CD14-positive monocyte (primary cell): Measurements from ENCODE around the gene C4orf33. TPM values are rescaled to one million over a fixed set of nuclear protein-coding genes. Genes with fewer than 3 reads are reported as not detected.
A peak's percentile ranks its signal among the peaks of the same experiment; 100 is the strongest.

Source experiments
- DNase-seq, 3 donors: peaks; one replicate each; pipeline ENCODE4 v3.0.0-alpha.2; 2011 to 2022
- H2AFZ ChIP-seq: 2 replicates; pipeline ENCODE4 v1.6.0; 2012; ENCODE audit warnings: mild to moderate bottlenecking, low read depth, low read length, inconsistent platforms; ENCODE audit not compliant: insufficient read depth, poor library complexity, severe bottlenecking
- H3K27ac ChIP-seq, 2 donors: 1 replicate in 1 of 2; 2 replicates in 1 of 2; pipeline ENCODE4 v1.5.1; 2012 to 2013; ENCODE audit warnings: low read length in 2 of 2, control low read depth in 1 of 2, inconsistent platforms in 1 of 2, low read depth in 1 of 2, mild to moderate bottlenecking in 1 of 2
- H3K27me3 ChIP-seq, 2 donors: one replicate each; pipeline versions ENCODE4 v1.6.0 to v1.6.1; 2011 to 2013; ENCODE audit warnings: low read length in 2 of 2; ENCODE audit not compliant: control insufficient read depth in 2 of 2, insufficient read depth in 2 of 2
- H3K36me3 ChIP-seq, 2 donors: replicated peaks in 1 of 2; 1 replicate in 1 of 2; 2 replicates in 1 of 2; pipeline versions ENCODE4 v1.5.1 to v1.6.1; 2012 to 2013; ENCODE audit warnings: low read length in 2 of 2, control low read depth in 1 of 2, inconsistent platforms in 1 of 2, mild to moderate bottlenecking in 1 of 2; ENCODE audit not compliant: insufficient read depth in 2 of 2, control insufficient read depth in 1 of 2
- H3K4me1 ChIP-seq, 2 donors: 1 replicate in 1 of 2; 2 replicates in 1 of 2; pipeline versions ENCODE4 v1.5.1 to v1.6.1; 2012 to 2013; ENCODE audit warnings: low read length in 2 of 2, control low read depth in 1 of 2, inconsistent platforms in 1 of 2, mild to moderate bottlenecking in 1 of 2, moderate library complexity in 1 of 2; ENCODE audit not compliant: insufficient read depth in 2 of 2, control insufficient read depth in 1 of 2
- H3K4me2 ChIP-seq: replicated peaks from 2 replicates; pipeline ENCODE3; 2012; ENCODE audit warnings: low read length, moderate library complexity, mild to moderate bottlenecking; ENCODE audit not compliant: poor library complexity, severe bottlenecking; ENCODE audit errors: extremely low read depth
- H3K4me3 ChIP-seq, 3 experiments: fragments of 200-600 bp in 1 of 3; sonication (generic) in 1 of 3; replicated peaks in 1 of 3; 1 replicate in 2 of 3; 2 replicates in 1 of 3; pipeline ENCODE4 v1.5.1; 2011 to 2013; ENCODE audit warnings: low read length in 3 of 3, mild to moderate bottlenecking in 3 of 3, control low read depth in 2 of 3, low read depth in 2 of 3, inconsistent platforms in 1 of 3, moderate library complexity in 1 of 3
- H3K79me2 ChIP-seq: 2 replicates; pipeline ENCODE4 v1.6.0; 2012; ENCODE audit warnings: mild to moderate bottlenecking, control low read depth, inconsistent platforms, low read length, moderate library complexity; ENCODE audit not compliant: insufficient read depth
- H3K9ac ChIP-seq: 2 replicates; pipeline ENCODE4 v1.6.0; 2017; ENCODE audit warnings: low read length, mild to moderate bottlenecking; ENCODE audit not compliant: insufficient read depth, poor library complexity, severe bottlenecking
- H3K9me3 ChIP-seq, 2 donors: replicated peaks in 1 of 2; 1 replicate in 1 of 2; 2 replicates in 1 of 2; pipeline versions ENCODE4 v1.5.1 to v1.6.1; 2012 to 2013; ENCODE audit warnings: low read length in 2 of 2, control low read depth in 1 of 2; ENCODE audit not compliant: control insufficient read depth in 1 of 2, insufficient read depth in 1 of 2
- H4K20me1 ChIP-seq: 2 replicates; pipeline ENCODE4 v1.6.0; 2012; ENCODE audit warnings: mild to moderate bottlenecking, low read length, control low read depth, moderate library complexity; ENCODE audit not compliant: insufficient read depth
- H3K27ac Mint-ChIP-seq, 7 donors: one replicate each; pipeline ENCODE4 v1.8.0; 2020; ENCODE audit warnings: mild to moderate bottlenecking in 7 of 7, mixed read lengths in 7 of 7, moderate library complexity in 6 of 7, inconsistent platforms in 2 of 7
- H3K27me3 Mint-ChIP-seq, 3 donors: one replicate each; pipeline ENCODE4 v1.8.0; 2021 to 2022; ENCODE audit warnings: low read depth in 3 of 3, mild to moderate bottlenecking in 3 of 3, mixed read lengths in 3 of 3, moderate library complexity in 3 of 3, inconsistent platforms in 1 of 3
- H3K36me3 Mint-ChIP-seq, 2 donors: one replicate each; pipeline ENCODE4 v1.8.0; 2020; ENCODE audit warnings: mixed read lengths in 2 of 2, inconsistent platforms in 1 of 2, mild to moderate bottlenecking in 1 of 2
- H3K4me1 Mint-ChIP-seq: one replicate; pipeline ENCODE4 v1.8.0; 2020; ENCODE audit warnings: mild to moderate bottlenecking, mixed read lengths
- H3K4me3 Mint-ChIP-seq, 2 donors: one replicate each; pipeline ENCODE4 v1.8.0; 2020; ENCODE audit warnings: mild to moderate bottlenecking in 2 of 2, mixed read lengths in 2 of 2, moderate library complexity in 1 of 2
- H3K9me3 Mint-ChIP-seq, 7 donors: one replicate each; pipeline ENCODE4 v1.8.0; 2020 to 2022; ENCODE audit warnings: mixed read lengths in 7 of 7, mild to moderate bottlenecking in 6 of 7, moderate library complexity in 6 of 7, inconsistent platforms in 2 of 7
- intact Hi-C, 2 donors: fragments of 100-400 bp; cut with micrococcal nuclease; formaldehyde crosslinking; loops; one replicate each; pipeline versions ENCODE4 v1.15.0 to v1.15.1; 2023
- polyA plus RNA-seq, 3 donors: library from polyadenylated mRNA; depleted of rRNA in 1 of 3; unstranded in 2 of 3; stranded (reverse) in 1 of 3; fragments of 300-500 nt in 2 of 3; fragments of >200 nt in 1 of 3; fragmentation: Illumina TruSeq in 2 of 3; gene quantifications; 1 replicate in 2 of 3; 2 replicates in 1 of 3; pipeline ENCODE4 v1.2.3, GENCODE V29; 2012 to 2021
- TF ChIP-seq, protein P1 (sequence below): fragments of 200-600 bp; IDR thresholded peaks from one replicate; pipeline ENCODE4 v1.8.0; 2022; ENCODE audit warnings: antibody characterized with exemption, mild to moderate bottlenecking

The C4orf33 gene
- polyA plus RNA-seq, 3 donors, result 16.6 to 33.0 (median 28.2) TPM

DNA sequence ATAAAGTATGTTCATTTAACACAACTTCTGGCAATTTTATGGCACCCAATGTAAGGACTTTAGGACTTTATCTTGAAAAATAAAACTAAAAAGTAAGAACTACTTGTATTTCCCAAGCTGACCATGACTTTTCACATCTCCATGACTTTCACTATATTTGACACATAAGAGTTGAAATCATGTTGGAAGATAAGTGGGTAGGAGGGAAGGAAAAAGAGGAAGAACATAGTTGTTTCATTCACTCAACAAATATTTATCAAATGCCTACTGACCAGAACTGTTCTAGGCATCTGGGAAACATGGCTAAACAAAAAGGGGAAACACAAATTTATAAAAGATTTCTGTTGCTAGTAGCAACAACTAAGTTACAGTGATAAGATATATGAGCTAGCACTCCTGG lies 18.6 kb upstream of the C4orf33 start:
- intact Hi-C loops, result no loop called here
- H3K9me3 Mint-ChIP-seq, result peaks cover 30 to 40% (median 39%) of the 10 kb centered on the region in 7 donors
- Histone ChIP-seq H3K36me3 (peaks cover 51 to 88% of the 10 kb centered on the region in 2 donors), H3K9ac (no peak overlapping the region), H3K27ac (no peak overlapping the region), H4K20me1 (peaks cover 4% of the 10 kb centered on the region), H3K27me3 (no peaks in the 10 kb centered on the region), H3K4me3 (no peak overlapping the region), H3K9me3 (peaks cover 28 to 38% of the 10 kb centered on the region in 2 donors), H3K79me2 (peaks cover 64% of the 10 kb centered on the region), H3K4me2 (no peak overlapping the region), H3K4me1 (no peaks in the 10 kb centered on the region), H2AFZ (no peak overlapping the region)
- no peak overlapping the region for H3K4me3 Mint-ChIP-seq
- DNase-seq, result no peak
- H3K27me3 Mint-ChIP-seq, result no peaks in the 10 kb centered on the region
- peaks cover 77 to 78% of the 10 kb centered on the region in 2 donors for H3K36me3 Mint-ChIP-seq
- H3K27ac Mint-ChIP-seq, result peak overlapping the region in 2 of 7 donors; percentile 1 to 41
- H3K4me1 Mint-ChIP-seq, result peaks cover 9% of the 10 kb centered on the region
- TF ChIP-seq, protein P1, sequence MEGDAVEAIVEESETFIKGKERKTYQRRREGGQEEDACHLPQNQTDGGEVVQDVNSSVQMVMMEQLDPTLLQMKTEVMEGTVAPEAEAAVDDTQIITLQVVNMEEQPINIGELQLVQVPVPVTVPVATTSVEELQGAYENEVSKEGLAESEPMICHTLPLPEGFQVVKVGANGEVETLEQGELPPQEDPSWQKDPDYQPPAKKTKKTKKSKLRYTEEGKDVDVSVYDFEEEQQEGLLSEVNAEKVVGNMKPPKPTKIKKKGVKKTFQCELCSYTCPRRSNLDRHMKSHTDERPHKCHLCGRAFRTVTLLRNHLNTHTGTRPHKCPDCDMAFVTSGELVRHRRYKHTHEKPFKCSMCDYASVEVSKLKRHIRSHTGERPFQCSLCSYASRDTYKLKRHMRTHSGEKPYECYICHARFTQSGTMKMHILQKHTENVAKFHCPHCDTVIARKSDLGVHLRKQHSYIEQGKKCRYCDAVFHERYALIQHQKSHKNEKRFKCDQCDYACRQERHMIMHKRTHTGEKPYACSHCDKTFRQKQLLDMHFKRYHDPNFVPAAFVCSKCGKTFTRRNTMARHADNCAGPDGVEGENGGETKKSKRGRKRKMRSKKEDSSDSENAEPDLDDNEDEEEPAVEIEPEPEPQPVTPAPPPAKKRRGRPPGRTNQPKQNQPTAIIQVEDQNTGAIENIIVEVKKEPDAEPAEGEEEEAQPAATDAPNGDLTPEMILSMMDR, result no peak

DNA sequence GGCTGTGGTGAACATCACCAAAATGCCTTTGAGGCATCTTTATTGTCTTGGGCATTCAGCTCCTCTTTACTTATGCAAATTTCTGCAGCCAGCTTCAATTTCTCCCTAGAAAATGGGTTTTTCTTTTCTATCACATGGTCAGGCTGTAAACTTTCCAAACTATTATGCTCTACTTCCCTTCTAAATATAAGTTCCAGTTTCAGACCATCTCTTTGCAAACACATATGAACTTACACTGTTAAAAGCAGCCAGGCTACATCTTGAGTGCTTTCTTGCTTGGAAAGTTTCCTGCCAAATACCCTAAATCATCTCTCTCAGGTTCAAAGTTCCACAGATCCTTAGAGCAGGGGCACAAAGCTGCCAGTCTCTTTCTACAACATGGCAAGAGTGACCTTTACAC lies 15.8 kb upstream of the C4orf33 start:
- DNase-seq, result no peak
- TF ChIP-seq, protein P1, result no peak
- H3K4me3 ChIP-seq, result no peak overlapping the region
- Mint-ChIP-seq H3K9me3 (peaks cover 17 to 37% (median 25%) of the 10 kb centered on the region in 7 donors), H3K4me3 (no peak overlapping the region), H3K27ac (peak overlapping the region in 1 of 7 donors; percentile 17), H3K27me3 (no peaks in the 10 kb centered on the region), H3K36me3 (peaks cover 59 to 65% of the 10 kb centered on the region in 2 donors), H3K4me1 (peaks cover 16% of the 10 kb centered on the region)
- no peak overlapping the region for H2AFZ ChIP-seq
- peaks cover 44 to 67% of the 10 kb centered on the region in 2 donors for H3K36me3 ChIP-seq
- H3K4me2 ChIP-seq, result no peak overlapping the region
- no peak overlapping the region for H3K9ac ChIP-seq
- peaks cover 17% of the 10 kb centered on the region for H4K20me1 ChIP-seq
- intact Hi-C loops, result no loop called here
- H3K9me3 ChIP-seq, result peaks cover 25% of the 10 kb centered on the region in 2 donors
- peaks cover 83% of the 10 kb centered on the region for H3K79me2 ChIP-seq
- no peak overlapping the region for H3K27ac ChIP-seq
- no peaks in the 10 kb centered on the region for H3K27me3 ChIP-seq
- H3K4me1 ChIP-seq, result no peaks in the 10 kb centered on the region
